Erythroblast (primary cell): ENCODE results near the gene KLF13.

ENCODE experiments used
- DNase-seq, 2 experiments: peaks; one replicate each; lab custom pipeline; 2025; lab: John Stamatoyannopoulos, UW
- GATA1 ChIP-seq: IDR thresholded peaks from 2 replicates; pipeline ENCODE4 v1.6.1; 2011; ENCODE audit warnings: low read depth, mild to moderate bottlenecking, control low read depth, low read length, moderate library complexity
- POLR2A ChIP-seq: IDR thresholded peaks from 2 replicates; pipeline ENCODE4 v1.6.1; 2011; ENCODE audit warnings: mild to moderate bottlenecking, low read length

Gene KLF13

GRCh38 chr15:31303726-31304648, 22.6 kb upstream of the KLF13 start:
- TF ChIP-seq GATA1 = no peak
- DNase-seq = peak; percentile 59 to 69

GRCh38 chr15:31304751-31305365, 21.8 kb upstream of the KLF13 start:
- peak; percentile 63 to 72 for DNase-seq
- TF ChIP-seq POLR2A (no peak), GATA1 (no peak)

- TF ChIP-seq POLR2A = no peak
- TF ChIP-seq GATA1 = no peak
- no peak for DNase-seq
These were observed 21.3 kb upstream of the KLF13 start for GRCh38 chr15:31305375-31305774.

GRCh38 chr15:31305796-31306425, 20.7 kb upstream of the KLF13 start:
- TF ChIP-seq POLR2A = no peak
- no peak for TF ChIP-seq GATA1
- DNase-seq = peak; percentile 33 to 58

- no peak for TF ChIP-seq GATA1
- TF ChIP-seq POLR2A = no peak
- DNase-seq = no peak
These were observed 20.0 kb upstream of the KLF13 start for GRCh38 chr15:31306426-31307269.

- TF ChIP-seq POLR2A (no peak), GATA1 (no peak)
- DNase-seq = no peak
These were observed 19.1 kb upstream of the KLF13 start for GRCh38 chr15:31307270-31308184.

GRCh38 chr15:31308185-31308639, 18.4 kb upstream of the KLF13 start:
- no peak for TF ChIP-seq POLR2A
- TF ChIP-seq GATA1 = no peak
- DNase-seq = peak; percentile 63

GRCh38 chr15:31309893-31310606, 16.6 kb upstream of the KLF13 start:
- DNase-seq = no peak
- no peak for TF ChIP-seq GATA1
- no peak for TF ChIP-seq POLR2A

GRCh38 chr15:31311735-31312619, 14.7 kb upstream of the KLF13 start:
- DNase-seq = no peak
- TF ChIP-seq GATA1 = no peak
- no peak for TF ChIP-seq POLR2A

GRCh38 chr15:31313223-31313622, 13.4 kb upstream of the KLF13 start:
- DNase-seq = no peak
- TF ChIP-seq POLR2A = no peak
- TF ChIP-seq GATA1 = no peak

- DNase-seq = no peak
- TF ChIP-seq POLR2A (no peak), GATA1 (no peak)
These were observed 12.3 kb upstream of the KLF13 start for GRCh38 chr15:31314380-31314779.

GRCh38 chr15:31316135-31316795, 10.4 kb upstream of the KLF13 start:
- TF ChIP-seq GATA1 = no peak
- no peak for TF ChIP-seq POLR2A
- no peak for DNase-seq
